A549 (cell line): ENCODE measurements around the gene SERPINE1. TPM values are rescaled to one million over a fixed set of nuclear protein-coding genes. Genes with fewer than 3 reads are reported as not detected.

Experiments
- CBX2 ChIP-seq: fragments of 200-600 bp; sonication (generic); IDR thresholded peaks from 2 replicates; pipeline ENCODE4 v1.6.1; 2016; ENCODE audit warnings: low read depth, mild to moderate bottlenecking, borderline replicate concordance
- CHD4 ChIP-seq: fragments of 200-600 bp; sonication (generic); IDR thresholded peaks from 2 replicates; pipeline ENCODE4 v1.6.1; 2016; ENCODE audit warnings: antibody characterized with exemption, mild to moderate bottlenecking, borderline replicate concordance
- CTCF ChIP-seq: fragments of >200 bp; sonication (Bioruptor Twin); formaldehyde crosslinking; IDR thresholded peaks from 3 replicates; pipeline ENCODE4 v1.5.1; 2016
- EHF ChIP-seq: fragments of 250-450 bp; sonication (Bioruptor Pico); IDR thresholded peaks from 2 replicates; pipeline ENCODE4 v1.5.0; 2020; ENCODE audit warnings: mild to moderate bottlenecking
- ELK1 ChIP-seq: fragments of 150-350 bp; IDR thresholded peaks from 2 replicates; pipeline ENCODE4 v1.6.1; 2014; ENCODE audit warnings: low read depth, mild to moderate bottlenecking, low read length
- EP300 ChIP-seq, 2 experiments: fragments of >200 bp; sonication (Bioruptor Twin); formaldehyde crosslinking; IDR thresholded peaks; 2 replicates in 1 of 2; 3 replicates in 1 of 2; pipeline ENCODE4 v1.6.1; 2016 to 2017
- FOXS1 ChIP-seq: fragments of 250-450 bp; sonication (Bioruptor Pico); IDR thresholded peaks from 2 replicates; pipeline ENCODE4 v1.5.0; 2020; ENCODE audit warnings: mild to moderate bottlenecking, moderate library complexity
- GATA3 ChIP-seq: IDR thresholded peaks from 2 replicates; pipeline ENCODE4 v1.6.1; 2012; ENCODE audit warnings: borderline replicate concordance
- HDAC2 ChIP-seq: fragments of 200-600 bp; sonication (generic); IDR thresholded peaks from 2 replicates; pipeline ENCODE4 v1.6.1; 2016
- HEYL ChIP-seq: fragments of 250-450 bp; sonication (Bioruptor Pico); IDR thresholded peaks from 2 replicates; pipeline ENCODE4 v1.8.0; 2021; ENCODE audit warnings: mild to moderate bottlenecking, moderate library complexity
- HOXA7 ChIP-seq: fragments of 250-450 bp; sonication (Bioruptor Pico); IDR thresholded peaks from 2 replicates; pipeline ENCODE4 v1.5.0; 2020; ENCODE audit warnings: mild to moderate bottlenecking, moderate library complexity
- HOXB5 ChIP-seq: fragments of 250-450 bp; sonication (Bioruptor Pico); IDR thresholded peaks from 2 replicates; pipeline ENCODE4 v1.5.0; 2020; ENCODE audit warnings: mild to moderate bottlenecking, moderate library complexity
- JUN ChIP-seq, 2 experiments: fragments of >200 bp; sonication (Bioruptor Twin); formaldehyde crosslinking; IDR thresholded peaks; 2 replicates in 1 of 2; 3 replicates in 1 of 2; pipeline ENCODE4 v1.6.1; 2016 to 2017
- JUNB ChIP-seq: fragments of >200 bp; sonication (Bioruptor Twin); formaldehyde crosslinking; IDR thresholded peaks from 2 replicates; pipeline ENCODE4 v1.6.1; 2016
- POLR2A ChIP-seq: IDR thresholded peaks from 2 replicates; pipeline ENCODE4 v1.6.1; 2012; ENCODE audit warnings: mild to moderate bottlenecking, low read length
- RAD21 ChIP-seq, 2 experiments: fragments of >200 bp in 1 of 2; sonication (Bioruptor Twin) in 1 of 2; formaldehyde crosslinking in 1 of 2; IDR thresholded peaks in 1 of 2; conservative IDR thresholded peaks in 1 of 2; 2 replicates in 1 of 2; 3 replicates in 1 of 2; pipeline ENCODE4 v1.6.1; 2012 to 2018; ENCODE audit warnings: inconsistent platforms in 1 of 2
- RARB ChIP-seq: fragments of 250-450 bp; sonication (Bioruptor Pico); IDR thresholded peaks from 2 replicates; pipeline ENCODE4 v1.8.0; 2021; ENCODE audit warnings: mild to moderate bottlenecking, moderate library complexity
- RFX5 ChIP-seq: fragments of 450-650 bp; IDR thresholded peaks from 2 replicates; pipeline ENCODE4 v1.7.1; 2014; ENCODE audit warnings: antibody characterized with exemption, mild to moderate bottlenecking, moderate library complexity
- SREBF2 ChIP-seq: fragments of 450-650 bp; IDR thresholded peaks from 2 replicates; pipeline ENCODE4 v1.6.1; 2014; ENCODE audit warnings: mild to moderate bottlenecking, moderate library complexity
- TFCP2L1 ChIP-seq: fragments of 250-450 bp; sonication (Bioruptor Pico); IDR thresholded peaks from 2 replicates; pipeline ENCODE4 v1.5.0; 2021; ENCODE audit warnings: mild to moderate bottlenecking
- TP53 ChIP-seq: fragments of 250-450 bp; sonication (Bioruptor Pico); IDR thresholded peaks from 2 replicates; pipeline ENCODE4 v1.5.0; 2021; ENCODE audit warnings: mild to moderate bottlenecking, moderate library complexity
- ZNF302 ChIP-seq: fragments of 250-450 bp; sonication (Bioruptor Pico); IDR thresholded peaks from 2 replicates; pipeline ENCODE4 v1.9.0; 2021; ENCODE audit warnings: inconsistent platforms, mild to moderate bottlenecking, moderate library complexity
- polyA plus RNA-seq, 4 experiments: library from polyadenylated mRNA; depleted of rRNA in 3 of 4; stranded (reverse); fragments of >200 nt; fragmentation: RNase III in 1 of 4; extraction: RNeasy Plus Mini Kit Qiagen cat#74134 plus additional on column Dnase treatment in 1 of 4; gene quantifications; 2 replicates in 3 of 4; 3 replicates in 1 of 4; pipeline ENCODE4 v1.2.3, GENCODE V29; 2011 to 2017
- TF ChIP-seq, protein P1 (sequence below): fragments of 200-600 bp; sonication (generic); IDR thresholded peaks from 2 replicates; pipeline ENCODE4 v1.6.1; 2016; ENCODE audit warnings: antibody characterized with exemption, mild to moderate bottlenecking, moderate library complexity
- TF ChIP-seq, protein P2 (sequence below): IDR thresholded peaks from 2 replicates; pipeline ENCODE4 v1.6.1; 2012
- TF ChIP-seq, protein P3 (sequence below): fragments of >200 bp; sonication (Bioruptor Twin); formaldehyde crosslinking; IDR thresholded peaks from 2 replicates; pipeline ENCODE4 v1.6.1; 2016
- TF ChIP-seq, protein P4 (sequence below): fragments of 250-450 bp; sonication (Bioruptor Pico); IDR thresholded peaks from 2 replicates; pipeline ENCODE4 v1.5.0; 2021; ENCODE audit warnings: mild to moderate bottlenecking, moderate library complexity, borderline replicate concordance

The SERPINE1 gene
- polyA plus RNA-seq, 2 of the 4 experiments (the other 2 are of a cell fraction), result 286 to 355 TPM

DNA sequence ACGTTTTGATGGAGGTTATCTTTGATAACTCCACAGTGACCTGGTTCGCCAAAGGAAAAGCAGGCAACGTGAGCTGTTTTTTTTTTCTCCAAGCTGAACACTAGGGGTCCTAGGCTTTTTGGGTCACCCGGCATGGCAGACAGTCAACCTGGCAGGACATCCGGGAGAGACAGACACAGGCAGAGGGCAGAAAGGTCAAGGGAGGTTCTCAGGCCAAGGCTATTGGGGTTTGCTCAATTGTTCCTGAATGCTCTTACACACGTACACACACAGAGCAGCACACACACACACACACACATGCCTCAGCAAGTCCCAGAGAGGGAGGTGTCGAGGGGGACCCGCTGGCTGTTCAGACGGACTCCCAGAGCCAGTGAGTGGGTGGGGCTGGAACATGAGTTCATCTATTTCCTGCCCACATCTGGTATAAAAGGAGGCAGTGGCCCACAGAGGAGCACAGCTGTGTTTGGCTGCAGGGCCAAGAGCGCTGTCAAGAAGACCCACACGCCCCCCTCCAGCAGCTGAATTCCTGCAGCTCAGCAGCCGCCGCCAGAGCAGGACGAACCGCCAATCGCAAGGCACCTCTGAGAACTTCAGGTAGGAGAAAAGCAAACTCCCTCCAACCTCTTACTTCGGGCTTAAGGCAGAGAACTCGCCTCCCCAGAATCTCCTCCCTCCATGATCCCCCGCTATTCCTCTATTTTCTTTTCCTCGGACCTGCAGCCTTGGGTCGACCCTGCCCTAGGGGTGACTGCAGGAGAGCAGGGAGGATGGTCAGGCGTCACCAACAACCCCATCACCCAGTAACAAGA, at the start of gene SERPINE1 (continued):
- TF ChIP-seq, protein P1, sequence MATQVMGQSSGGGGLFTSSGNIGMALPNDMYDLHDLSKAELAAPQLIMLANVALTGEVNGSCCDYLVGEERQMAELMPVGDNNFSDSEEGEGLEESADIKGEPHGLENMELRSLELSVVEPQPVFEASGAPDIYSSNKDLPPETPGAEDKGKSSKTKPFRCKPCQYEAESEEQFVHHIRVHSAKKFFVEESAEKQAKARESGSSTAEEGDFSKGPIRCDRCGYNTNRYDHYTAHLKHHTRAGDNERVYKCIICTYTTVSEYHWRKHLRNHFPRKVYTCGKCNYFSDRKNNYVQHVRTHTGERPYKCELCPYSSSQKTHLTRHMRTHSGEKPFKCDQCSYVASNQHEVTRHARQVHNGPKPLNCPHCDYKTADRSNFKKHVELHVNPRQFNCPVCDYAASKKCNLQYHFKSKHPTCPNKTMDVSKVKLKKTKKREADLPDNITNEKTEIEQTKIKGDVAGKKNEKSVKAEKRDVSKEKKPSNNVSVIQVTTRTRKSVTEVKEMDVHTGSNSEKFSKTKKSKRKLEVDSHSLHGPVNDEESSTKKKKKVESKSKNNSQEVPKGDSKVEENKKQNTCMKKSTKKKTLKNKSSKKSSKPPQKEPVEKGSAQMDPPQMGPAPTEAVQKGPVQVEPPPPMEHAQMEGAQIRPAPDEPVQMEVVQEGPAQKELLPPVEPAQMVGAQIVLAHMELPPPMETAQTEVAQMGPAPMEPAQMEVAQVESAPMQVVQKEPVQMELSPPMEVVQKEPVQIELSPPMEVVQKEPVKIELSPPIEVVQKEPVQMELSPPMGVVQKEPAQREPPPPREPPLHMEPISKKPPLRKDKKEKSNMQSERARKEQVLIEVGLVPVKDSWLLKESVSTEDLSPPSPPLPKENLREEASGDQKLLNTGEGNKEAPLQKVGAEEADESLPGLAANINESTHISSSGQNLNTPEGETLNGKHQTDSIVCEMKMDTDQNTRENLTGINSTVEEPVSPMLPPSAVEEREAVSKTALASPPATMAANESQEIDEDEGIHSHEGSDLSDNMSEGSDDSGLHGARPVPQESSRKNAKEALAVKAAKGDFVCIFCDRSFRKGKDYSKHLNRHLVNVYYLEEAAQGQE, result no peak
- TF ChIP-seq RFX5 (0 out of 2 replicates have a peak, but pooled peaks have one; percentile 19), JUN (IDR thresholded peaks at IDR 0.05) (peak in 1 of 2 experiments; percentile 79; a peak in 4 of 5 replicates), POLR2A (peak; percentile 98), HEYL (no peak; the same call in 1 of the 2 replicates), SREBF2 (no peak), CTCF (peak; percentile 29; the same call in 2 of the 3 replicates), CHD4 (no peak), ELK1 (no peak), HDAC2 (no peak), EHF (CRISPR knock-in tag) (no peak), HOXA7 (CRISPR knock-in tag) (no peak), TFCP2L1 (CRISPR knock-in tag) (no peak), HOXB5 (CRISPR knock-in tag) (peak; percentile 14; the same call in 1 of the 2 replicates), EP300 (IDR thresholded peaks at IDR 0.05) (0 out of 5 replicates have a peak, but pooled peaks of 1 of the 2 experiments have one; percentile 10), TP53 (CRISPR knock-in tag) (no peak), JUNB (peak; percentile 9; the same call in 1 of the 2 replicates), RARB (CRISPR knock-in tag) (no peak), GATA3 (no peak; the same call in none of the 2 replicates), ZNF302 (no peak), FOXS1 (CRISPR knock-in tag) (no peak), RAD21 (conservative IDR thresholded peaks at IDR 0.05 in 1 of 2, IDR thresholded peaks at IDR 0.05 in 1 of 2) (peak in 1 of 2 experiments; percentile 8; a peak in 2 of 5 replicates), CBX2 (no peak)
- TF ChIP-seq, protein P2, sequence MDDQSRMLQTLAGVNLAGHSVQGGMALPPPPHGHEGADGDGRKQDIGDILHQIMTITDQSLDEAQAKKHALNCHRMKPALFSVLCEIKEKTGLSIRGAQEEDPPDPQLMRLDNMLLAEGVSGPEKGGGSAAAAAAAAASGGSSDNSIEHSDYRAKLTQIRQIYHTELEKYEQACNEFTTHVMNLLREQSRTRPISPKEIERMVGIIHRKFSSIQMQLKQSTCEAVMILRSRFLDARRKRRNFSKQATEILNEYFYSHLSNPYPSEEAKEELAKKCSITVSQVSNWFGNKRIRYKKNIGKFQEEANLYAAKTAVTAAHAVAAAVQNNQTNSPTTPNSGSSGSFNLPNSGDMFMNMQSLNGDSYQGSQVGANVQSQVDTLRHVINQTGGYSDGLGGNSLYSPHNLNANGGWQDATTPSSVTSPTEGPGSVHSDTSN, result peak; percentile 59; the same call in 1 of the 2 replicates
- TF ChIP-seq, protein P3, sequence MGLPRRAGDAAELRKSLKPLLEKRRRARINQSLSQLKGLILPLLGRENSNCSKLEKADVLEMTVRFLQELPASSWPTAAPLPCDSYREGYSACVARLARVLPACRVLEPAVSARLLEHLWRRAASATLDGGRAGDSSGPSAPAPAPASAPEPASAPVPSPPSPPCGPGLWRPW, result no peak
- TF ChIP-seq, protein P4, sequence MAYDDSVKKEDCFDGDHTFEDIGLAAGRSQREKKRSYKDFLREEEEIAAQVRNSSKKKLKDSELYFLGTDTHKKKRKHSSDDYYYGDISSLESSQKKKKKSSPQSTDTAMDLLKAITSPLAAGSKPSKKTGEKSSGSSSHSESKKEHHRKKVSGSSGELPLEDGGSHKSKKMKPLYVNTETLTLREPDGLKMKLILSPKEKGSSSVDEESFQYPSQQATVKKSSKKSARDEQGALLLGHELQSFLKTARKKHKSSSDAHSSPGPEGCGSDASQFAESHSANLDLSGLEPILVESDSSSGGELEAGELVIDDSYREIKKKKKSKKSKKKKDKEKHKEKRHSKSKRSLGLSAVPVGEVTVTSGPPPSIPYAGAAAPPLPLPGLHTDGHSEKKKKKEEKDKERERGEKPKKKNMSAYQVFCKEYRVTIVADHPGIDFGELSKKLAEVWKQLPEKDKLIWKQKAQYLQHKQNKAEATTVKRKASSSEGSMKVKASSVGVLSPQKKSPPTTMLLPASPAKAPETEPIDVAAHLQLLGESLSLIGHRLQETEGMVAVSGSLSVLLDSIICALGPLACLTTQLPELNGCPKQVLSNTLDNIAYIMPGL (CRISPR knock-in tag), result no peak
- TF ChIP-seq, all 56 proteins: peak for 19
